SK-N-SH treated with all-trans-retinoic acid at 6 μM for 48 hours (cell line): ENCODE measurements around the gene PRAMEF1.

Experiments used
- ATAC-seq: fragments of 200-7000 bp; cut with Tn5 transposase; 3 replicates; pipeline ENCODE4 v1.9.1; 2020; ENCODE audit warnings: mild to moderate bottlenecking, moderate library complexity
- ARNTL ChIP-seq: fragments of 450-650 bp; formaldehyde crosslinking; IDR thresholded peaks from 2 replicates; pipeline ENCODE4 v1.5.0; 2020; ENCODE audit warnings: low read depth, mild to moderate bottlenecking, moderate library complexity, borderline replicate concordance
- BACH2 ChIP-seq: fragments of 250-450 bp; sonication (Bioruptor Pico); IDR thresholded peaks from 2 replicates; pipeline ENCODE4 v1.9.0; 2021; ENCODE audit warnings: mild to moderate bottlenecking, borderline replicate concordance
- CSDC2 ChIP-seq: fragments of 250-450 bp; sonication (Bioruptor Pico); IDR thresholded peaks from 2 replicates; pipeline ENCODE4 v1.5.0; 2020; ENCODE audit warnings: mild to moderate bottlenecking, moderate library complexity
- ESRRG ChIP-seq: fragments of 250-450 bp; sonication (Bioruptor Pico); IDR thresholded peaks from 2 replicates; pipeline ENCODE4 v1.6.1; 2021; ENCODE audit warnings: mild to moderate bottlenecking
- GLIS3 ChIP-seq: fragments of 250-450 bp; sonication (Bioruptor Pico); IDR thresholded peaks from 2 replicates; pipeline ENCODE4 v1.5.0; 2020; ENCODE audit warnings: mild to moderate bottlenecking, moderate library complexity
- ISL1 ChIP-seq: fragments of 250-450 bp; sonication (Bioruptor Pico); IDR thresholded peaks from 2 replicates; pipeline ENCODE4 v2.1.2; 2022; ENCODE audit warnings: mild to moderate bottlenecking, moderate library complexity
- POU6F1 ChIP-seq: fragments of 250-450 bp; sonication (Bioruptor Pico); IDR thresholded peaks from 2 replicates; pipeline ENCODE4 v1.8.0; 2021; ENCODE audit warnings: low read depth, mild to moderate bottlenecking, moderate library complexity, borderline replicate concordance
- PPARA ChIP-seq: fragments of 250-450 bp; sonication (Bioruptor Pico); IDR thresholded peaks from 2 replicates; pipeline ENCODE4 v1.5.0; 2020; ENCODE audit warnings: mild to moderate bottlenecking, borderline replicate concordance
- RARB ChIP-seq: fragments of 250-450 bp; sonication (Bioruptor Pico); IDR thresholded peaks from 2 replicates; pipeline ENCODE4 v1.8.0; 2021; ENCODE audit warnings: mild to moderate bottlenecking, moderate library complexity
- TCF4 ChIP-seq: fragments of 250-450 bp; sonication (Bioruptor Pico); IDR thresholded peaks from 2 replicates; pipeline ENCODE4 v1.8.0; 2021; ENCODE audit warnings: mild to moderate bottlenecking, moderate library complexity, borderline replicate concordance
- TOX ChIP-seq: fragments of 250-450 bp; sonication (Bioruptor Pico); IDR thresholded peaks from 2 replicates; pipeline ENCODE4 v1.8.0; 2021; ENCODE audit warnings: mild to moderate bottlenecking, moderate library complexity, borderline replicate concordance
- TSHZ2 ChIP-seq: fragments of 250-450 bp; sonication (Bioruptor Pico); IDR thresholded peaks from 2 replicates; pipeline ENCODE4 v1.5.0; 2020; ENCODE audit warnings: mild to moderate bottlenecking, moderate library complexity
- ZC3H10 ChIP-seq: fragments of 250-450 bp; sonication (Bioruptor Pico); IDR thresholded peaks from 2 replicates; pipeline ENCODE4 v1.5.1; 2021; ENCODE audit warnings: mild to moderate bottlenecking, moderate library complexity
- ZFP3 ChIP-seq: fragments of 250-450 bp; sonication (Bioruptor Pico); IDR thresholded peaks from 2 replicates; pipeline ENCODE4 v1.5.0; 2020; ENCODE audit warnings: mild to moderate bottlenecking, moderate library complexity
- ZFP30 ChIP-seq: fragments of 450-650 bp; formaldehyde crosslinking; IDR thresholded peaks from 2 replicates; pipeline ENCODE4 v1.5.0; 2022; ENCODE audit warnings: mild to moderate bottlenecking, moderate library complexity
- ZNF565 ChIP-seq: fragments of 450-650 bp; formaldehyde crosslinking; conservative IDR thresholded peaks from 2 replicates; pipeline ENCODE4 v1.5.0; 2020; ENCODE audit warnings: low read depth, mild to moderate bottlenecking, moderate library complexity
- ZNF70 ChIP-seq: fragments of 450-650 bp; formaldehyde crosslinking; IDR thresholded peaks from 2 replicates; pipeline ENCODE4 v1.5.0; 2020; ENCODE audit warnings: mild to moderate bottlenecking, moderate library complexity
- ZNF8 ChIP-seq: fragments of 450-650 bp; formaldehyde crosslinking; IDR thresholded peaks from 2 replicates; pipeline ENCODE4 v1.5.0; 2020; ENCODE audit warnings: mild to moderate bottlenecking, moderate library complexity
- TF ChIP-seq, protein P1 (sequence below): fragments of 250-450 bp; sonication (Bioruptor Pico); IDR thresholded peaks from 2 replicates; pipeline ENCODE4 v1.5.1; 2020; ENCODE audit warnings: low read depth, mild to moderate bottlenecking, moderate library complexity
- TF ChIP-seq, protein P2 (sequence below): fragments of 250-450 bp; sonication (Bioruptor Pico); IDR thresholded peaks from 2 replicates; pipeline ENCODE4 v1.5.1; 2021; ENCODE audit warnings: mild to moderate bottlenecking, moderate library complexity
- TF ChIP-seq, protein P3 (sequence below): fragments of 250-450 bp; sonication (Bioruptor Pico); IDR thresholded peaks from 2 replicates; pipeline ENCODE4 v1.8.0; 2020; ENCODE audit warnings: mild to moderate bottlenecking, moderate library complexity, borderline replicate concordance

PRAMEF1 gene

DNA sequence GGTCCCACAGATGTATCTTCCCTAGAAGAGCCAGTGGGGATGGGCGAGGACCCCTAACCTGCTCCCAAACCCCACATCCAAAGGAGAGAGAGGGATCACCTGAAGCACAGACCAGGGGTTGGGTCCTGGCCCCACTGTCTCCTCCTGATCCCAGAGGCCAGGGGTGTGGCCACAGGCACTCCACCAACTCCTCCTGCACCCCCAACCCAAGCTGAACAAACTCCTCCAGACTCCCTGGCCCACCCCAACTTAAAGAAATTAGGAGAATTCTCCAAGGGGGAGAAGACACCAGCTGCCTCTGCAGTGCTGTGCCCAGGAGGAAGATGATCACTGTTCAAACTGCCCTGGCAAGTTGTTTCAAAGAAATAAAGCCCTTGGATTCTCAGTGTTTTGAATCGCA lies 22.2 kb upstream of the PRAMEF1 start:
- no peak for ATAC-seq
- TF ChIP-seq ZNF70 (CRISPR knock-in tag) = no peak
- no peak for TF ChIP-seq PPARA (CRISPR knock-in tag)
- no peak for TF ChIP-seq ZFP3 (CRISPR knock-in tag)
- no peak for TF ChIP-seq TCF4
- no peak for TF ChIP-seq TOX
- TF ChIP-seq, protein P1, sequence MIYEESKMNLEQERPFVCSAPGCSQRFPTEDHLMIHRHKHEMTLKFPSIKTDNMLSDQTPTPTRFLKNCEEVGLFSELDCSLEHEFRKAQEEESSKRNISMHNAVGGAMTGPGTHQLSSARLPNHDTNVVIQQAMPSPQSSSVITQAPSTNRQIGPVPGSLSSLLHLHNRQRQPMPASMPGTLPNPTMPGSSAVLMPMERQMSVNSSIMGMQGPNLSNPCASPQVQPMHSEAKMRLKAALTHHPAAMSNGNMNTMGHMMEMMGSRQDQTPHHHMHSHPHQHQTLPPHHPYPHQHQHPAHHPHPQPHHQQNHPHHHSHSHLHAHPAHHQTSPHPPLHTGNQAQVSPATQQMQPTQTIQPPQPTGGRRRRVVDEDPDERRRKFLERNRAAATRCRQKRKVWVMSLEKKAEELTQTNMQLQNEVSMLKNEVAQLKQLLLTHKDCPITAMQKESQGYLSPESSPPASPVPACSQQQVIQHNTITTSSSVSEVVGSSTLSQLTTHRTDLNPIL = no peak
- TF ChIP-seq ESRRG (CRISPR knock-in tag) = no peak
- TF ChIP-seq ZC3H10 (CRISPR knock-in tag) = no peak
- TF ChIP-seq ZNF565 (CRISPR knock-in tag) = no peak
- TF ChIP-seq, protein P2, sequence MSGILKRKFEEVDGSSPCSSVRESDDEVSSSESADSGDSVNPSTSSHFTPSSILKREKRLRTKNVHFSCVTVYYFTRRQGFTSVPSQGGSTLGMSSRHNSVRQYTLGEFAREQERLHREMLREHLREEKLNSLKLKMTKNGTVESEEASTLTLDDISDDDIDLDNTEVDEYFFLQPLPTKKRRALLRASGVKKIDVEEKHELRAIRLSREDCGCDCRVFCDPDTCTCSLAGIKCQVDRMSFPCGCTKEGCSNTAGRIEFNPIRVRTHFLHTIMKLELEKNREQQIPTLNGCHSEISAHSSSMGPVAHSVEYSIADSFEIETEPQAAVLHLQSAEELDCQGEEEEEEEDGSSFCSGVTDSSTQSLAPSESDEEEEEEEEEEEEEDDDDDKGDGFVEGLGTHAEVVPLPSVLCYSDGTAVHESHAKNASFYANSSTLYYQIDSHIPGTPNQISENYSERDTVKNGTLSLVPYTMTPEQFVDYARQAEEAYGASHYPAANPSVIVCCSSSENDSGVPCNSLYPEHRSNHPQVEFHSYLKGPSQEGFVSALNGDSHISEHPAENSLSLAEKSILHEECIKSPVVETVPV = no peak
- TF ChIP-seq ARNTL (CRISPR knock-in tag) = no peak
- TF ChIP-seq CSDC2 = no peak
- TF ChIP-seq, protein P3, sequence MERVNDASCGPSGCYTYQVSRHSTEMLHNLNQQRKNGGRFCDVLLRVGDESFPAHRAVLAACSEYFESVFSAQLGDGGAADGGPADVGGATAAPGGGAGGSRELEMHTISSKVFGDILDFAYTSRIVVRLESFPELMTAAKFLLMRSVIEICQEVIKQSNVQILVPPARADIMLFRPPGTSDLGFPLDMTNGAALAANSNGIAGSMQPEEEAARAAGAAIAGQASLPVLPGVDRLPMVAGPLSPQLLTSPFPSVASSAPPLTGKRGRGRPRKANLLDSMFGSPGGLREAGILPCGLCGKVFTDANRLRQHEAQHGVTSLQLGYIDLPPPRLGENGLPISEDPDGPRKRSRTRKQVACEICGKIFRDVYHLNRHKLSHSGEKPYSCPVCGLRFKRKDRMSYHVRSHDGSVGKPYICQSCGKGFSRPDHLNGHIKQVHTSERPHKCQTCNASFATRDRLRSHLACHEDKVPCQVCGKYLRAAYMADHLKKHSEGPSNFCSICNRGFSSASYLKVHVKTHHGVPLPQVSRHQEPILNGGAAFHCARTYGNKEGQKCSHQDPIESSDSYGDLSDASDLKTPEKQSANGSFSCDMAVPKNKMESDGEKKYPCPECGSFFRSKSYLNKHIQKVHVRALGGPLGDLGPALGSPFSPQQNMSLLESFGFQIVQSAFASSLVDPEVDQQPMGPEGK (CRISPR knock-in tag) = no peak
- no peak for TF ChIP-seq BACH2

DNA sequence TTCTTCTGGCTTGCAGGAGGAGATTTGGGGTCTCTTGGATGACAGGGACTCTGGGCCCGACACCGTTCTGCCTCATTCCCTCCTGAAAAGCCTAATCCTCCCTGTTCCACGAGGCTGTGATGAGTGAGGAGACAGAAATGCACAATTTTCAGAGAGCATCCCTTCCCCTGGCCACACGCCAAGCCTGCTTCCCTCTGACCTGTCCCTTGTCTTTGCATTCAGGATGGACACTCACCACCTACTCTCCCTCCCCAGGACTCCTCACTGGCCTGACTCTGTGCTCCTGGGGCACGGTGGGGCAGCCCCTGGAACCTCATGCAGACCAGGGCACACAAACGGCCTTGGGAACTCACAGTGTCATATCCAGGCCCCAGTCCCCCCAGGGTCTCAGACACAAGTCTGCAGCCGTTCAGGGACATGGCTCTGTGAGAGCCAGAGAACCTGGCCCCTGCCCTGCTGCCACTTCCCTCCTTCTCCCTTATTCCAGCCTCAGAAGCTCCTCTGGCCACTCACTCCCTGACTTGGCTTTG lies 21.2 kb upstream of the PRAMEF1 start:
- no peak for ATAC-seq
- TF ChIP-seq PPARA (CRISPR knock-in tag) (no peak), ZNF8 (no peak), TOX (no peak), TCF4 (no peak), CSDC2 (no peak), ZNF565 (CRISPR knock-in tag) (no peak)

DNA sequence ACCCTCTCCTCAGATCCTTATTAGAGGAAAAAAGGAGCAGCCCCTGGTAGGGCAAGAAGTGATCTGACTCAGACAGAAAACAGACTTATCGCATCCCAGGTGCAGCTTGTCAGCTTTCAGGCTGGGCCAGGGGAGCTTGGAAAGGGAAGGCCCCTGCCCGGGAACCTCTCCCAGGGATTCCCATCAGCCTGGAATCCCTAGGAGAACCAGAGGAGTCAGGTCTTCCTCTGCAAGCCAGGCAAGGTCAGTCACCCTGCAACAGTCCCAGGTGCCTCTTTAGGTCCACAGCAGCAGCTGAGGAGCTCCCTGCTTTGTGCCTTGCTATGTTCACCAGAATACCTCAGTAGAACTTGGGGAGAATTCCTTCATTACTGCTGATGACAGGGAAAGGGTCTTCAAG lies 20.6 kb upstream of the PRAMEF1 start:
- TF ChIP-seq ARNTL (CRISPR knock-in tag) (no peak), TOX (no peak), ISL1 (CRISPR knock-in tag) (no peak), ZNF70 (CRISPR knock-in tag) (no peak), POU6F1 (CRISPR knock-in tag) (no peak), ZC3H10 (CRISPR knock-in tag) (no peak), BACH2 (no peak), GLIS3 (CRISPR knock-in tag) (no peak), TCF4 (no peak), ZNF565 (CRISPR knock-in tag) (no peak)
- TF ChIP-seq, protein P3 (CRISPR knock-in tag) = no peak
- TF ChIP-seq, protein P1 = no peak
- ATAC-seq = no peak

DNA sequence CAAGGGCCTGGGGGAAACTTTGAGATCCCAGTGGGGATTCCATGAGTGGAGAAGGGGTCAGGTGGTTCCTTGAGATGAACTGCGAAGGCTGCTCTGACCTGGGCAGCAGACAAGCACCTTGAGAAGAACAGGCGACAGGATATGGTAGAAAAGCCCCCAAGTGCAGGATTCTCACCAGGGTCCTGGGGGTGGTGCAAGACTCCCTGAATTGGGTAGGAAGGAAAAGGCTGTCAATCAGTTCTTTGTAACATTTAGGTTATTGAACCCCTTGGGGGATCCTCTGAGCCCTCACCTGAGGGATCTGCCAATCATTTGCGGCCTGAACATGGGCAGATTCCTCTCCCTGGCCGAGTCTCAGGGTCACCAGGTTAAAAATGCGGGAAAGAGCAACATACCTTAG lies 20.0 kb upstream of the PRAMEF1 start:
- ATAC-seq = no peak
- TF ChIP-seq, protein P2 = no peak
- TF ChIP-seq ZFP3 (CRISPR knock-in tag) = no peak
- TF ChIP-seq BACH2 = no peak
- no peak for TF ChIP-seq TSHZ2
- no peak for TF ChIP-seq ZNF8
- no peak for TF ChIP-seq ARNTL (CRISPR knock-in tag)
- TF ChIP-seq ZFP30 = no peak
- TF ChIP-seq RARB (CRISPR knock-in tag) = no peak
- no peak for TF ChIP-seq ZC3H10 (CRISPR knock-in tag)
- no peak for TF ChIP-seq PPARA (CRISPR knock-in tag)
- TF ChIP-seq ISL1 (CRISPR knock-in tag) = no peak
- no peak for TF ChIP-seq ZNF565 (CRISPR knock-in tag)
